Fibroblast of pulmonary artery (primary cell): ENCODE measurements around the gene NUTM2F.

Source experiments
- DNase-seq: peaks from one replicate; pipeline ENCODE4 v3.0.0-alpha.2; 2010; ENCODE audit warnings: low read depth
- H3K4me3 ChIP-seq: replicated peaks from 2 replicates; pipeline ENCODE4 v1.5.1; 2011; ENCODE audit warnings: low read depth, mild to moderate bottlenecking, control low read depth, low read length, moderate library complexity
- CTCF ChIP-seq: IDR thresholded peaks from 2 replicates; pipeline ENCODE4 v1.5.1; 2011; ENCODE audit warnings: mild to moderate bottlenecking, control low read depth, low read length, inconsistent platforms; ENCODE audit errors: missing control alignments

Gene NUTM2F

GRCh38 chr9:94270009-94270408 is 58.4 kb downstream of the NUTM2F start:
- TF ChIP-seq CTCF = no peak
- no peak for DNase-seq
- H3K4me3 ChIP-seq = no peak overlapping the region

GRCh38 chr9:94269264-94269663 is 59.2 kb downstream of the NUTM2F start:
- H3K4me3 ChIP-seq = no peak overlapping the region
- no peak for DNase-seq
- TF ChIP-seq CTCF = no peak
